DMS79 treated with DMSO at 0.1 percent for 48 hours (cell line): ENCODE data around the gene NCOR1.
"Not testable (repeated sequence)": the region's sequence is repeated elsewhere in the genome, so short reads cannot be mapped to it uniquely, and the experiment has no call there.

ENCODE experiments used
- DNase-seq: peaks from one replicate; lab custom pipeline; 2025; lab: John Stamatoyannopoulos, UW

The NCOR1 gene

GRCh38 chr17:16148596-16148995, 66.7 kb downstream of the NCOR1 start:
- no peak for DNase-seq

DNA sequence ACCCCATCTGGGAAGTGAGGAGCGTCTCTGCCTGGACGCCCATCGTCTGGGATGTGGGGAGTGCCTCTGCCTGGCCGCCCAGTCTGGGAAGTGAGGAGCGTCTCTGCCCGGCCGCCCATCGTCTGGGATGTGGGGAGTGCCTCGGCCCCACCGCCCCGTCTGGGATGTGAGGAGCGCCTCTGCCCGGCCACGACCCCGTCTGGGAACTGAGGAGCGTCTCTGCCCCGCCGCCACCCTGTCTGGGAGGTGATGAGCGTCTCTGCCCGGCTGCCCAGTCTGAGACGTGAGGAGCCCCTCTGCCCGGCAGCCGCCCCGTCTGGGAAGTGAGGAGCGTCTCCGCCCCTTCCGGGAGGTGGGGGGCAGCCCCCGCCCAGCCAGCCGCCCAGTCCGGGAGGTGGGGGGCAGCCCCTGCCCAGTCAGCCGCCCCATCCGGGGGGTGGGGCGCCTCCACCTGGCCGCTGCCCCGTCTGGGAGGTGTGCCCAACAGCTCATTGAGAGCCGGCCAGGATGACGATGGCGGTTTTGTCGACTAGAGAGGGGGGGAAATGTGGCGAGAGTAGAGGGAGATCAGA, 69.9 kb downstream of the NCOR1 start:
- DNase-seq, result not testable (repeated sequence)

DNA sequence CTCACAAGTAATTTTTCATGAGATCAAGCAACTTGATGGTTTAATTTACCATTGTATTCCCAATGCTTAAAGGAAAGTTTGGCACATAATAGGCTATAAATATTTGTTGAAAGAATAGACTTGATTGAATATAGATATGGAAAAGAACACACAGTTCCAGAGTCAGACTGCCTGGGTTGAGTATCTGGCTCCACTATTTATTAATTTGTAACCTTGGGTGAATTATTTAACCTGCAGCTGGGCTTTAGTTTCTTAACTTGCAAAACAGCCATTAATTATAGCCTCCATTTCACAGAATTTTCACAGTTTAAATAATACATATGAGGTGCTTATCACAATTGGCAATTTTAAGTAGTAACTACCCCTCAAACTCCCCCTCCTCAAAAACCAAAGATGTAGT, 73.6 kb downstream of the NCOR1 start:
- no peak for DNase-seq

- DNase-seq, result no peak
Observed at GRCh38 chr17:16140854-16141253, 74.5 kb downstream of the NCOR1 start.

DNA sequence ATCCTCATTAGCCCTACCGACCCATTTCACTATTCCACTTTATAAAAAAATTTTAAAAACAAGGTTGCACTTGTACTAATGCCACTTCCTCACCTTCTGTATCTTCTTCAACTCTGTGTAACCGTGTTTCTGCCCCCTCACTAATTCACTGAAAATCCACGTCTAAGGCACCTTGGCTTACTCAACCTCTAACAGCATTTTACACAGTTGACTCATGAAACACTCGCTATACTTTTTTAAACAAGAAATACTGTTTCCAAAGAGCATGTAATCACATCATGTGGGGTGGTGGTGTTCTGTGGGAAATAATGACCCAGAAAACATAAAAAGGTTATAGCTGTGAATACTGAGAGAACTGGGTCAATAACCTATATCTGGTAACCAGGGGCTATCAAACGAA, 79.9 kb downstream of the NCOR1 start:
- no peak for DNase-seq

DNA sequence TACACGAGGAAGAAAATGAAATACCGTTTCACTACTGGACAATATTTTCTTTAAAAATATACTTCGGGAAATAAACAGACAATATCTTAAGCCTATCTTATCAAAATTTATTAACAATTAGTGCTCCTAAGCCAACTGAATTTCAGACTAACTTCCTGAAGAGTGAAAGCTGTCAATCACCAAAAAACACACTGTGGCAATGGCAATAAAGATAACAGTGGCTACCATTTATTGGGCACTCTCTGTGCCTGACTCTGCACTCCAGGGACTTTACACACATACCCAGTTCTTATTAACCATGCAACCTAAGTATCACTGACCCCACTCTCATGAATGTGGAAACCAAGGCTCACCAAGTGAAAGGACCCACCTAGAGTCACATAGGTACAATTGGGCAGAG, 83.7 kb downstream of the NCOR1 start:
- DNase-seq, result no peak

GRCh38 chr17:16129441-16130205, 85.7 kb downstream of the NCOR1 start:
- DNase-seq, result no peak

DNA sequence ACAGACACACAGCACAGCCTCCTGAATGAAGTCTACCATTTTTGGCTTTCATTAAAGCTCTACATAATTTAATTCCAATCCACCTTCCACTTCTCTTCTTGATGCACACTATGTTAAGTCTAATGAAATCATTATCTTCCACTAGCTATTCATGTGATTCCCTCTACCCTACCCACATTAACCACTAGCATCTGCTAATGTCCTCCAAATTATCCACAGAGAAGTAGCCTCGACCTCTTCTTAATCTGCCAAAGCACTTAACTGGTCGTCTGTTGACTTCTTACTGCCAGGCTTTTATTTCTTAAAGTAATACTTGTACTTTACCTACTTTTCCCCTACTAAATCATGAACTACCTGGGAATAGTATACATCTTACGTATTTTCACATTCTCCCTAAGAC, 91.8 kb downstream of the NCOR1 start:
- no peak for DNase-seq

- no peak for DNase-seq
Observed at GRCh38 chr17:16122697-16123434, 92.5 kb downstream of the NCOR1 start.

- no peak for DNase-seq
Observed at GRCh38 chr17:16121915-16122314, 93.4 kb downstream of the NCOR1 start.

DNA sequence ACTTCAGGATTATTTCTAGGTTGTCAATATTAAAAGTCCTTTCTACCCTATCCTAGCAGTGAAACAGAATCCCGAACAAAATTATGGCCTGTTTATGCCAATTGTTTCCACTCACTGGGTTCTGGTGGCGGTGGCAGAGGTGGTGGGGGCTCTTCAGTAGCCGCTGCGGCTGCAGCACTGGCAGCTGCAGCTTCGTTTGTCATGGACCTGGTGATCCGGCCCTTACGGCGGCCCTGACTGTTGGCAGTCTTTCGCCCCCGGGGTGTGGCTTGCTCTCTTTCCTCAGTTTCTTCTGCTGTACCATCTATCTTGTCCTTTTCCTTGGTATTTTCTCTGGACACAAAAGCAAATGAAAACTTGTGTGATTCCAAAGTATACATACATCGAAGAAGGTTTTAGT, 94.4 kb downstream of the NCOR1 start:
- no peak for DNase-seq

DNA sequence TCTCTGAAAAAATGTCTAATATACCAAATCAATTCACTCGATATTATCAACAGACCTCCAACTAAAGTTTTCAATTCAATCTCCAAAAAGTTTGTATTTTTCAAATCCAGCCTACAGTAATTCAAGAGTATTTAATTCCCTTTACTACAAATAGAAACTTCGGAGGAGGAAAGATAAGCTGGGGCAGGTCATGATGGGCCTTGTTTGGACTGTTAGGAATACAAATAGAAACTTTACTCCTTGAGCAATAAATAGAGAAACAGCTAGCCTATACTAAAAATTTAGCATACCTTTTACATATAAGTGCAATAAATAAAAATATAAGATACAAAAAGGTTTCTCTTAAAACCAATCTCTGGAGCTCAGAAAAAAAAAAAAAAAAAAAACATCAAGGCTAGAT, 98.2 kb downstream of the NCOR1 start:
- DNase-seq, result no peak

DNA sequence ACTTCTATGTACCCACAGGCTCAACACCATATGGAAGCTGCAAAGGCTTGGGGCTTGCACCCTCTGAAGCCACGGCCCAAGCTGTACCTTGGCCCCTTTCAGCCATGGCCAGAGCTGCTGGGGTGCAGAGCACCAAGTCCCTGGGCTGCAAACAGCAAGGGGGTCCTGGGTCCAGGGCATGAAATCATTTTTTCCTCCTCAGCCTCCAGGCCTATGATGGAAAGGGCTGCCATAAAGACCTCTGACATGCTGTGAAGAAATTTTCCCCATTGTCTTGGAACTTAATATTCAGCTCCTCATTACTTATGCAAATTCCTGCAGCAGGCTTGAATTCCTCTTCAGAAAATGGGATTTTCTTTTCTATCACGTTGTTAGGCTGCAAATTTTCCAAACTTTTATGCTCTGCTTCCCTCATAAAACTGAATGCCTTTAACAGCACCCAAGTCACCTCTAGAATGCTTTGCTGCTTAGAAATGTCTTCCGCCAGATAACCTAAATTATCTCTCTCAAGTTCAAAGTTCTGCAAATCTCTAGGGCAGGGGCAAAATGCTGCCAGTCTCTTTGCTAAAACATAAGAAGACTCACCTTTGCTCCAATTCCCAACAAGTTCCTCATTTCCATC, 100.1 kb downstream of the NCOR1 start:
- DNase-seq, result not testable (repeated sequence)

DNA sequence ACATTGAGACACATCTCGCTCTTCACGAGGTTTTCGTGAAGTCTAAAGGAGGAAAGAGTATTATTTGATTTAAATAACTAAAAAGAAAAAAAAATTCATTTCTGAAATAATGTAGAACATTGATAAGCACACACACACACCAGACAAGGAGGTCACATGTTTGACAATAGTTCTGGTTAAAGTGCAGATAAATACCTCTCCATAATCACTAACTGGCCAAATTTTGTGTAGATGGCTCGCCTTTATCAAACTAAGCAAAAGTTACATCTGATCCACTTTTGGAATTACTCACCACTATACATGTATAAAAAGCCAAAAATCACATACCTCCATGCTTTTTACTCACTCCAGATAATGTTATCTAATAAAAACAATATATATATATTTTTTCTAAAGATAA, 106.5 kb downstream of the NCOR1 start:
- DNase-seq, result no peak

- no peak for DNase-seq
Observed at GRCh38 chr17:16108386-16108785, 106.9 kb downstream of the NCOR1 start.

GRCh38 chr17:16107165-16107770, 108.1 kb downstream of the NCOR1 start:
- no peak for DNase-seq

DNA sequence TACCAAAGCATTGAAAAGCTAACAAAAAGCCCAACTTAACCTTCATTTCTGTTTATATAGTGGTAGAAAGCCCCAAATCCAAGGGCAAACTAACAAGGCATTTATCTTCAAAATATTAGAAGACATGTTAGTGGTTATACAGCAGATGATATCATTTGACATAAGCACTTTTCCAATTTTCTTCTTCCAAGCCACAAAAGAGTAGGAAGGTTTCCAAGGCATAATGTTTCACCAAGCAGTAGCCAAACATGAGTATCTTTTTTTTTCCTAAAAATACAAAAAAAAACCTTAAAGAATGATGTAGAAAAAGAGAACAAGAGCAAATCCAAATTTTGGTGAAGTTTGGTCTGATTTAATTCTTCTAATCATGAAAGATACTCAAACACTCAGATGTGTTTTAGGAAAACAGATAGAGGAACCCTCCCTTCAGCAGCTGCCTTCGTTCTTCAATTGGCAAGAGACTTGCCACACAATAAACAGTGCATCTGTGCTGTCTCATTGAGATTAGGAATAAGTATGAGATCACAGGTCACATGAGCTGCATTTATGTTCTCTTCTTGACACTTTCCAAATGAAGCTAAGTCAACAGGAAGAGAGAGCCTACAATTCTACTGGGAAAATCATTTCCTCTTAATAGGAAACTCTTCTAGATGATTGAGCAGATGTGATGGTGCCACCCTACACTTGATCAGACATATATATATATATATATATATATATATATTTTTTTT, 109.0 kb downstream of the NCOR1 start:
- DNase-seq, result no peak

GRCh38 chr17:16104189-16104588, 111.1 kb downstream of the NCOR1 start:
- DNase-seq, result no peak

DNA sequence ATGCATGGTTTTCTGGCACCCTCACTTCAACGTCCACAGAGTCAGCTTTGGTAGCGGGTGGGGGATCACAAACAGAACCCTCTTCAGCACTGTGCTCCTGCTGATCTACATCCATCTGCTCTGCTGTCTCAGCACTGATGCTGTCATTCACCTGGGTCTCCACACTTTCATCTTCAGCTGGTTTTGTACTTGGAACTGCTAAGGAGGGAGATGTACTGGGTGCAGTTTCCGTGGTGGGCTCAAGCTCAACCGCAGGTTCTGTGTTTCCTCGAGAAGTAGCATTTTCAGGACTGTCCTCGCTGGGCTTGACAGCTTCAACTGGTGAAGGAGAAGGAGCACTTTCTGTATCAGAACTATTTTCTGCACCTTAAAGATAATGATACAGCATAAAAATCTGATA, 113.9 kb downstream of the NCOR1 start:
- no peak for DNase-seq

- no peak for DNase-seq
Observed at GRCh38 chr17:16100737-16101400, 114.5 kb downstream of the NCOR1 start.

DNA sequence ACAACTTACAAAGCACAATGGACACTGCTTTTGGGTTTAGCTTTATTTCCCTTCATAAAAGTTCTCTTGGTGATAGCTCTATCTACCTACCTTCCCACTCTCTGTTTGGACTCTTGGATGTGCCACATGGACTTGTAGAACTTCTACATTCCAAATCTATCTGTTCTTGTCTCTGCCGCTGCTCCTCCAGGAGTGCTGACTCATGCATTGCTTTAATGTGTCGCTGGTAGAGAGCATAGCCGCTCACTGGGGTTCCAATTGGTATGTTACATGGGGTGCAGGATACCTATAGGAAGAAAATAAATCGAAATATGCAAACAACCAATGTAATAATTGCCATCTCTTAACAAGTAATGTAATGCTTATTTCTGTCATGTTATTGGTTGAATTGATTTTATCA, 123.6 kb downstream of the NCOR1 start:
- DNase-seq, result no peak
